HG03060 (cell line): ENCODE measurements around the gene DYSF.
"Not testable (repeated sequence)": the region's sequence is repeated elsewhere in the genome, so short reads cannot be mapped to it uniquely, and the experiment has no call there.

ENCODE experiments used
- ATAC-seq: cut with Tn5 transposase; IDR thresholded peaks from one replicate; pipeline ENCODE4 v1.9.1; 2021; ENCODE audit warnings: low read depth, moderate number of reproducible peaks; ENCODE audit not compliant: unreplicated experiment

Gene DYSF

GRCh38 chr2:71453404-71454220 lies at the start of gene DYSF:
Gene DYSF, plus strand, starts transcription at chr2:71453561.
- ATAC-seq = no peak

GRCh38 chr2:71409611-71410010 lies 43.8 kb upstream of the DYSF start:
- ATAC-seq = no peak

DNA sequence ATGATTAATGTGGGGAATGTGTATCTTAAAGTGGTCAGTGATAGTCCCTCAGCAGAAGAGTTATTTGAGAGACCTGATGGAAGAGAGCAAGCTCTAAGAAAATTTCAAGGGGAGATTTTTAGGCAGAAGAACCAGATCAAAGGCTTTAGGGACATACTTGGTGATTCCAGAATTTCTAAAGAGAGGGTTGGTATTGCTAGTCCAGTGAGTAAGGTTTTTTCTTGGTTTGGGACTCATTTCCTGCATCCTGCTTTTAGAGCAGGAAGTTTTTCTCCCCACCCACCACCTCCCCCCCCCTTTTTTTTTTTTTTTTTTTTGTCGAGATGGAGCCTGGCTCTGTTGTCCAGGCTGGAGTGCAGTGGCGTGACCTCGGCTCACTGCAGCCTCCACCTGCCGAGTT lies 42.7 kb upstream of the DYSF start:
- ATAC-seq = no peak

- not testable (repeated sequence) for ATAC-seq
Observed at GRCh38 chr2:71416866-71417265, 36.5 kb upstream of the DYSF start.

DNA sequence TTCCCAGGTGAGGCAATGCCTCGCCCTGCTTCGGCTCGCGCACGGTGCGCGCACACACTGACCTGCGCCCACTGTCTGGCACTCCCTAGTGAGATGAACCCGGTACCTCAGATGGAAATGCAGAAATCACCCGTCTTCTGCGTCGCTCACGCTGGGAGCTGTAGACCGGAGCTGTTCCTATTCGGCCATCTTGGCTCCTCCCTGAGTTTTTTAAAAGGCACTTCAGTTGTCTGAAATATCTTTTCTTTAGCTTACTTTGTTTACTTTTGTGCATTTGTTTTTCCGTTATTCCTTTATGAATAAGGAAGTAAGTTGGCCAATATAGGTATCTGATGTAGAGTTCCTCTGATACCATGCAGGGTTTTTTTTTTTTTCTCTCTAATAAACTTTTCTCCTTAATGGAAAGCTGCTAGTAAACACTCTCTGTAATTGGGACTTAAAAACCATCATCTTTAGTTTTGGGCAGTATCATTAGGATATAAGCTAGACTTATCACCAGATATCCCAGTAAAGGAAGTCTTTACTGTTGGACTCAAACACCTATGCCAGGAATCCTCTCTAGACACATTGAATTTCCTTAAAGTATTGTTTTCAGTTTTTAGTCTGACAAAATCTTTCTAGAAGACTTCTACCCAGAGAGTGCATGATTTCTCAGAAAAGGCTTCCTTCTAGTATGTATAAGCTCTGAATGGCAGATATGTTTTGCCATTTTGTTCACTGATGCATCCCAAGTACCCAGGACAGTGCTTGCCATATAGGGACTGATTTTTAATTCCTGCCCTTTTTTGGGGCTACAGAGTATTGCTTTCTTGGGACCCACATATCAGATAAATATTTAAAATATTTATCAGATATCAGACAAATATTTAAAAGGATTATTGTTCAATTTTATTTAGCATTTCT lies 35.8 kb upstream of the DYSF start:
- ATAC-seq = no peak

DNA sequence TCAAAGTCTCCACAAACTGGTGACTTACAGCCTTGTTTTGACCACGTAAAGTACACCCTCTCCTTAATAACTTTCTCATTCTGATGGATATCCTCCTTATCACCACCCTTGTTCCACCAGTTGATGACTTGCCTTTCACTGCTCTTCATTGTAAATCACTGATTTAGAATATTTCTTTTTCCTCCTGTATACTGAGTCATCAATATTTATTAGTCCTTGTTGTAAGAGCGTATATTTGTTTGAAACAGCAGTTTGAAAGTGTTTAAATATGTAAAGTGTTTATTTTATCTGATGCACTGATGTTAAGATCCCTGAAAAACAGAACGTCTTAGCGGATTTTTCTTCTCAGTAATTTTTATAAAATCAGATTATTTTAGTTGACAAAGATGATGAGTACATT lies 34.2 kb upstream of the DYSF start:
- no peak for ATAC-seq

DNA sequence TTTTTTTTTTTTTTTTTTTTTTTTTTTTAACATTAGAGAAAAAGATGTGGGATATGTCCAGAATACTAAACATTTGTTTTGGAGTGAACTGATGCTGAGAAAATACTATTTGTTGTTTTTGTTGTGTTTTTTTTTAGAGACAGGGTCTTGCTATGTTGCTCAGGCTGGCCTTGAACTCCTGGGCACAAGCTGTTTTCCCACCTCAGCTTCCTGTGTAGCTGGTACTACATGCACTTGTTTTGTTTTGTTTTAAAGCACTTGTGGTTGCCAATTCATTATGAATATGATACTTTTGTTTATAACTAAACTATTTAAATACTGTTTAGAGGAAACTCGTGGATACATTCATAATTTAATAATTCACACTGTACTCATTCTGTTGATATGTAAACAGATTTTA lies 33.4 kb upstream of the DYSF start:
- no peak for ATAC-seq

DNA sequence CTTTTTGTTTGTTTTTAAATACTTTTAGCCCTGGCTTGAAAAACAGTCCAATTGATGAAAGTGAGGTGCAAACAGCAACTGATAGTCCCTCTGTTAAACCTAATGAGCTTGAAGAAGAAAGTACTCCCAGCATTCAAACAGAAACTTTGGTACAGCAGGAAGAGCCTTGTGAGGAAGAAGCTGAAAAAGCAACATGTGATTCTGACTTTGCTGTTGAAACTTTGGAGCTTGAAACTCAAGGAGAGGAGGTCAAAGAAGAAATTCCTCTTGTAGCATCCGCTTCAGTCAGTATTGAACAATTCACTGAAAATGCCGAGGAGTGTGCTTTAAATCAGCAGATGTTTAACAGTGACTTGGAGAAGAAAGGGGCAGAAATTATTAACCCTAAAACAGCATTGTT lies 30.6 kb upstream of the DYSF start:
- ATAC-seq = no peak

GRCh38 chr2:71423817-71424420 lies 29.4 kb upstream of the DYSF start:
- no peak for ATAC-seq

GRCh38 chr2:71426721-71427120 lies 26.6 kb upstream of the DYSF start:
- no peak for ATAC-seq

- ATAC-seq = no peak
Observed at GRCh38 chr2:71428472-71429383, 24.6 kb upstream of the DYSF start.

DNA sequence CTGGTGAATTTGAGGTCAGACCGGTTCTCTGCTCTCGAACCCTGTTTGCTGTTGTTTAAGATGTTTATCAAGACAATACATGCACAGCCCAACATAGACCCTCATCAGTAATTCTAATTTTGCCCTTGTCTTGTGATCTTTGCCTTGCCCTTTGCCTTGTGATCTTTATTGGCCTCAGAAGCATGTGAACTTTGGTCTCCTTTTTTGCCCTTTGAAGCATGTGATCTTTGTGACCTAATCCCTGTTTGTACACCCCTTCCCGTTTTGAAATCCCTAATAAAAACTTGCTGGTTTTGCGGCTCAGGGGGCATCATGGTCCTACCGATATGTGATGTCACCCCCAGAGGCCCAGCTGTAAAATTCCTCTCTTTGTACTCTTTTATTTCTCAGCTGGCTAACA lies 8.2 kb upstream of the DYSF start:
- not testable (repeated sequence) for ATAC-seq

GRCh38 chr2:71446505-71446904 lies 6.9 kb upstream of the DYSF start:
- ATAC-seq = no peak

GRCh38 chr2:71449343-71449742 lies 4.0 kb upstream of the DYSF start:
- no peak for ATAC-seq

GRCh38 chr2:71451705-71452104 lies 1.7 kb upstream of the DYSF start:
- no peak for ATAC-seq

GRCh38 chr2:71452565-71452964 lies 796 bp upstream of the DYSF start:
- no peak for ATAC-seq

DNA sequence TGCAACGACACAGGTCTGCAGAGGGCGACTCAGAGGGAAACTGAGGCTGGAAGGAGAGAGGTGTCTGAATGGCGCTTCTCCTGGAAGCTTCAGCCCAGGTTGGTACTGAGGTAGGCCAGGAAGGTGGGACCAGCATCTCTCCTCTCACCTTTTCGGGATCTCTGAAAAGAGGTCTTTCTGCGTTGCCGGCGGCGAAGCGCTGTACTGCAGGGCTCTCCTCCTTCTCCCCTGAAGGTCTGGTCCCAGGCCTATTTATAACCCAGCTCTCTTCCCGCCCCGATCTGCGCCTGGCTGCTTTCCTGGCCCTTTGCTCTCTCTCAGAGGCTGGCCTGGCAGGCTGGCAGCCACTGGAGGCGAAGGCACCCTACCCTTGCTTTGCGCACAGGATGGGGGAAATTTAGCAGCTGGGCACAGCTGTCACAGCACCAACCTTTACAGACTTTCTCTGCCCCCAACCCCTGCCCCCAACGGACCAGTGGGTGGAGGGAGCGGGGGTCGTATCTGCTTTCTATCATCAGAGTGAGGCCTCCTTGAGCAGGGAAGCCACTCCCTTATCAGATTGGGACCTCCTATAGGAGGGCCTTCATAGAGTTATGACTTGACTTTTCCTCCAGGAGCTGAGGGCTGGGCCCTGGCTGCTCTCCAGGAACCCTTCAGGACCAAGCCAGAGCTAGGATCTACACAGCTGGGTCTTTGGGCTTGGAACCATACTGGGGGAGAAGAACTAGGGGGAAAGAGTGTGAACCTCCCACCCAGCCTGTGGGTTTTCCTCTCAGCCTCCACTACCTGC lies 1.1 kb downstream of the DYSF start:
- no peak for ATAC-seq

DNA sequence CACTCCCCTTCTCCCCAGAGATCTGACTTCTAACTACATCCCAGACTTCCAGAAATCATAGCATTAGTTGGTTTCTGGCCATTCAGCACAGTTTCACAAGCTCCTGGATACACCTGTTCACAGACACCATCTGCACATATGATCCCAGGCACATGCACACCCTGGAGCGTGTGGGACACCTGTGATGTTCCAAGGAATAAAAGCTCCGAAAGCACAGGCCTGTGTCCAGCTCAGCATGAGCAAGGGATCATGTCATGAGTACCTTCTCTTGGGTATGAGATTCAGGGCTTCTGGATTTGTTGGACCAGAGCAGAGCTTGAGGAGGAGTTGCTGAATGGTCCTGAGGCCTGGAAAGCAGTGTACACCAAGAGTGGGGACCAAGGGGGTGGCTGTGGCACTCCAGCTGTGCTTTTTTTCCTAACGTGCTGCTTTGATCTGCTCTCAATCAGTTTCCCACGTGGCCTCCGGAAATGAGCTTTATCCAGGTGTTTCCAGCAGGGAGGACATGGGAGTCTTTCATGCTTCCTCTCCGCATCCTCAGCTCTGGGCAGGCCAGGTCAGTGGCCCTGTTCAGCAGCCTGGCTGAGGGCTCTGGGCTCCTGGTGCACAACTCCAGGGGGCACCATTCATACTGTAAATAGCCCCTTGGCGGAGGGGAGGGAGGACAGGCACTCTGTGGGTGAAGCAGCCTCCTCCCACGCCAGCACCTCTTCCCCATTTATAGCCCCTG lies 1.8 kb downstream of the DYSF start:
- ATAC-seq = no peak
